Cardiac muscle cell (in vitro differentiated cells and primary cell): ENCODE measurements around the gene VASH2. TPM values are rescaled to one million over a fixed set of nuclear protein-coding genes. Genes with fewer than 3 reads are reported as not detected.
"Not testable (repeated sequence)": the region's sequence is repeated elsewhere in the genome, so short reads cannot be mapped to it uniquely, and the experiment has no call there.

Experiments
- DNase-seq, 2 donors: peaks; one replicate each; pipeline versions ENCODE4 v3.0.0 to v3.0.0-alpha.2; 2010 to 2017; ENCODE audit warnings: low read depth in 1 of 2, low spot score in 1 of 2
- H3K27ac ChIP-seq: fragments of 200-600 bp; sonication (generic); 2 replicates; pipeline ENCODE4 v1.5.1; 2016
- H3K27me3 ChIP-seq: fragments of 200-600 bp; sonication (generic); 2 replicates; pipeline ENCODE4 v1.6.0; 2016; ENCODE audit warnings: control low read depth
- H3K36me3 ChIP-seq: fragments of 200-600 bp; sonication (generic); 2 replicates; pipeline ENCODE4 v1.5.1; 2016; ENCODE audit warnings: control low read depth
- H3K4me1 ChIP-seq: fragments of 200-600 bp; sonication (generic); 2 replicates; pipeline ENCODE4 v1.8.1; 2017; ENCODE audit warnings: low read depth, mild to moderate bottlenecking, mixed run types
- H3K4me3 ChIP-seq: fragments of 200-600 bp; sonication (generic); 2 replicates; pipeline ENCODE4 v1.5.1; 2016; ENCODE audit warnings: mild to moderate bottlenecking
- H3K9me3 ChIP-seq: fragments of 200-600 bp; sonication (generic); 2 replicates; pipeline ENCODE4 v1.5.1; 2017; ENCODE audit warnings: low read depth, mild to moderate bottlenecking, control low read depth
- polyA plus RNA-seq: library from polyadenylated mRNA; unstranded; fragments of >200 nt; fragmentation: Nextera tagmentation; extraction: Ambion mirVana; gene quantifications from 2 replicates; pipeline ENCODE4 v1.2.1, GENCODE V29; 2016
- total RNA-seq: library from RNA; depleted of rRNA; stranded (reverse); fragments of >200 nt; gene quantifications from 2 replicates; pipeline ENCODE4 v1.2.3, GENCODE V29; 2016
- TF ChIP-seq, protein P1 (sequence below): IDR thresholded peaks from 2 replicates; pipeline ENCODE4 v1.5.1; 2012; ENCODE audit warnings: low read depth, mild to moderate bottlenecking, low read length

The VASH2 gene
- total RNA-seq (3.4 and 5.9 TPM in 2 replicates), polyA plus RNA-seq (2.8 and 5.8 TPM in 2 replicates)

DNA sequence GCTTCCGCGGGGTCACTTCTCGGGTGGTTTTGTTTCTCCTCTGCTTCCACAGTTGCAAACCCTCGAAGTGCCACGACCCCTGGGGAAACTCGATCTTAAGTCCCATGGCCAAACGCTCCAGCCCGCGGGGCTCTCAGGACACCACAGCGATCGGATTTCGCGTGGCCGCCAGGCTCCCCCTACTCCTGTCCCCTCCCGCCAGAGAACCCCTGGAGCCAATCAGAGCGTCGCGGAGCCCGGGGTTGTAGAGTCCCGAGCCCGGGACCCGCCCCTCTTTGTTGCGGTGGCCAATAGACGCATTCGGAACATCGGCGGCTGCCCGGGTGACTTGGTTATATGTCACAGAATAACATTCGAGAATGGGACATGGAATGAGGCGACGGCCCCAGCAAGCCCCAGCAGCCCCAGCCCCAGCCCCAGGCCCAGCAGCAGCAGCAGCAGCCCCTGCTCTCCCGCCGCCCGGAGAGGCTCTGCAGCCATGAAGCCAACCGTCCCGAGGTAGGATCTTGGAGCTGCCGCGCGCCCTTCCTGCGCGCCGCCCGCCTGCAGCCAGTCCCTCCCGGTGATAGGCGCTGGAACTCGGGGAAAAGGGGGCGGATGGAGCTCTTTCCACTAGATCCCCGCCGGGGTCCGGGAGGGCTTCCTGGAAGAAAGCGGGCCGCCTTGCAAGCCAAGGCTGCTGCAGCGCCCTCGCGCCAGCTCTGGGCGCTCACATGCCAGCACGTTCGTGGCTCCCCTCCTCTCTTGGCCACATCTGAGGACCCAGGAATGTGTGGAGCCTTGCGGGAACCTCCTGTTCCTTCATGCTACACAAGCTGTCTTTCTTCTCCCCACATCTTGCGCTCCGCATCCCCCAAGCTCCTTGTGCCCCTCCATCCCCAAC is at the start of gene VASH2:
TSS of gene VASH2 (plus strand) at position 299 of the 883 bp plus-strand sequence. CDS start 1,002 bp downstream, outside the sequence.
- no peak within 1 kb of the TSS for H3K27ac ChIP-seq

DNA sequence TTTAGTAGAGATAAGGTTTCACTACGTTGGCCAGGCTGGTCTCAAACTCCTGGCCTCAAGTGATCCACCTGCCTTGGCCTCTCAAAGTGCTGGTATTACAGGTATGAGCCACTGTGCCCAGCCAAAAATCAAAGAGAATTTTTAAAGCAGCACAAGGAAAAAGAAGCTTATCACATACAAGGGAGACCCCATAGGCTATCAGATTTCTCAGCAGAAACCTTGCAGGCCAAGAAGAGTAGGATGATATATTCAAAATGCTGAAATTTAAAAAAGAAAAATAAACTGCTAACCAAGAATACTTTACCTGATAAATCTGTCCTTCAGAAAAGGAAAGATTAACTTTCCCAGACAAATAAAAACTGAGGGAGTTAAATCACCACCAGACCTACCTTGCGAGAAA is 49.1 kb upstream of the VASH2 start:
- Histone ChIP-seq H3K9me3 (peaks cover 3% of the 10 kb centered on the region), H3K27ac (no peak overlapping the region), H3K4me3 (no peak overlapping the region), H3K36me3 (peaks cover 15% of the 10 kb centered on the region), H3K4me1 (no peaks in the 10 kb centered on the region), H3K27me3 (no peaks in the 10 kb centered on the region)
- no peak for DNase-seq
- TF ChIP-seq, protein P1, sequence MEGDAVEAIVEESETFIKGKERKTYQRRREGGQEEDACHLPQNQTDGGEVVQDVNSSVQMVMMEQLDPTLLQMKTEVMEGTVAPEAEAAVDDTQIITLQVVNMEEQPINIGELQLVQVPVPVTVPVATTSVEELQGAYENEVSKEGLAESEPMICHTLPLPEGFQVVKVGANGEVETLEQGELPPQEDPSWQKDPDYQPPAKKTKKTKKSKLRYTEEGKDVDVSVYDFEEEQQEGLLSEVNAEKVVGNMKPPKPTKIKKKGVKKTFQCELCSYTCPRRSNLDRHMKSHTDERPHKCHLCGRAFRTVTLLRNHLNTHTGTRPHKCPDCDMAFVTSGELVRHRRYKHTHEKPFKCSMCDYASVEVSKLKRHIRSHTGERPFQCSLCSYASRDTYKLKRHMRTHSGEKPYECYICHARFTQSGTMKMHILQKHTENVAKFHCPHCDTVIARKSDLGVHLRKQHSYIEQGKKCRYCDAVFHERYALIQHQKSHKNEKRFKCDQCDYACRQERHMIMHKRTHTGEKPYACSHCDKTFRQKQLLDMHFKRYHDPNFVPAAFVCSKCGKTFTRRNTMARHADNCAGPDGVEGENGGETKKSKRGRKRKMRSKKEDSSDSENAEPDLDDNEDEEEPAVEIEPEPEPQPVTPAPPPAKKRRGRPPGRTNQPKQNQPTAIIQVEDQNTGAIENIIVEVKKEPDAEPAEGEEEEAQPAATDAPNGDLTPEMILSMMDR, result no peak

More for the DNA sequence above, at the start of gene VASH2:
- Histone ChIP-seq H3K4me1 (no peaks in the 10 kb centered on the region), H3K27me3 (peaks cover 9% of the 10 kb centered on the region), H3K9me3 (no peaks in the 10 kb centered on the region), H3K4me3 (peak within 1 kb of the TSS; percentile 52), H3K36me3 (no peaks in the 10 kb centered on the region)
- TF ChIP-seq, protein P1, result no peak
- peak; percentile 76 to 94 for DNase-seq

DNA sequence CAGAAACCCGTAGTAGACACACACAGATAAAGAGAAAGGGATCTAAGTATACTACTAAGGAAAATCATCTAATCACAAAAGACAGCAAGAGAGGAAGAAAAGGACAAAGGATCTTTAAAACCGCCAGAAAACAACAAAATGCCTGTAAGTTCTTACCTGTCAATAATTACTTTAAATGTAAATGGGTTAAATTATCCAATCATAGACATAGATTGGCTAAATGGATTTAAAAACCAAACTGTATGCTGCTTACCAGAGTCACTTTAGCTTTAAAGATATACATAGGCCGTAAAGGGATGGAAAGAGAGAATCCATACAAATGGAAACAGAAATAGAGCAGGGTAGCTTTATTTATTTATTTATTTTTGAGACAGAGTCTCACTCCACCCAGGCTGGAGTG is 48.3 kb upstream of the VASH2 start:
- peaks cover 12% of the 10 kb centered on the region for H3K36me3 ChIP-seq
- no peak overlapping the region for H3K27ac ChIP-seq
- H3K27me3 ChIP-seq, result no peaks in the 10 kb centered on the region
- TF ChIP-seq, protein P1, result no peak
- H3K9me3 ChIP-seq, result peaks cover 3% of the 10 kb centered on the region
- H3K4me1 ChIP-seq, result no peaks in the 10 kb centered on the region
- no peak overlapping the region for H3K4me3 ChIP-seq
- DNase-seq, result no peak

DNA sequence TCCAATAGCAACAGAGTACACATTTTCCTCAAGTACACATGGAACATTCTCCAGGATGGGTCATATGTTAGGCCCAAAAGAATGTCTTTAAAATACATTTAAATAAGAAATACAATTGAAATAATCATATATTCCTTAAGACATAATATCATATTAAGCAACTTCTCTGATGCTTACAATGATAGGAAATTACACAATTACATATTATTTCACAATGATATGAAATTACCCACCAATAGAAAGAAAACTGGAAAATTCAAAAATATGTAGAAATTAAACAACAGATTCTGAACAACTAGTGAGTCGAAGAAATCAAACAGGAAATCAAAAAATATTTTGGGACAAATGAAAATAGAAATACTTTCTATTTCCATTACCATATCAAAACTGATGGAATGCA is 46.7 kb upstream of the VASH2 start:
- no peaks in the 10 kb centered on the region for H3K4me1 ChIP-seq
- H3K4me3 ChIP-seq, result no peak overlapping the region
- H3K27ac ChIP-seq, result no peak overlapping the region
- H3K36me3 ChIP-seq, result peaks cover 7% of the 10 kb centered on the region
- H3K27me3 ChIP-seq, result no peaks in the 10 kb centered on the region
- no peak for DNase-seq
- H3K9me3 ChIP-seq, result peaks cover 3% of the 10 kb centered on the region
- TF ChIP-seq, protein P1, result no peak

- H3K4me3 ChIP-seq, DNase-seq, H3K27me3 ChIP-seq: not testable (repeated sequence)
These were observed 42.3 kb upstream of the VASH2 start for GRCh38 chr1:212908071-212908470.

GRCh38 chr1:212908971-212909370 is 41.4 kb upstream of the VASH2 start:
- H3K27me3 ChIP-seq, result peaks cover 4% of the 10 kb centered on the region
- no peak overlapping the region for H3K27ac ChIP-seq
- no peaks in the 10 kb centered on the region for H3K36me3 ChIP-seq
- H3K4me1 ChIP-seq, result no peaks in the 10 kb centered on the region
- TF ChIP-seq, protein P1, result no peak
- H3K9me3 ChIP-seq, result no peaks in the 10 kb centered on the region
- no peak overlapping the region for H3K4me3 ChIP-seq
- no peak for DNase-seq

More at GRCh38 chr1:212908071-212908470, 42.3 kb upstream of the VASH2 start:
- not testable (repeated sequence) for H3K36me3 ChIP-seq, H3K4me1 ChIP-seq, H3K9me3 ChIP-seq, H3K27ac ChIP-seq
